ENCODE results near the gene HSPB2. TPM values are rescaled to one million over a fixed set of nuclear protein-coding genes. Genes with fewer than 3 reads are reported as not detected.

The HSPB2 gene
- total RNA-seq, 4 donors from 2014 or later, result 1.3 TPM; not detected in 3

- Histone ChIP-seq H3K36me3 (no peaks in the 10 kb centered on the region), H3K27ac (no peak overlapping the region), H3K4me3 (no peak overlapping the region), H3K27me3 (no peaks in the 10 kb centered on the region), H3K4me1 (peaks cover 0 to 35% (median 7%) of the 10 kb centered on the region in 4 donors), H3K9me3 (no peaks in the 10 kb centered on the region)
- in situ Hi-C loops (cut with MboI; ENCODE audit: low pct_ligation_motif_present in 1 of 4, low pct_unique_long_range_greater_than_20kb in 1 of 4, low sequenced_read_pairs in 3 of 4) (no loop called here), intact Hi-C loops (cut with DNase I; ENCODE audit: low total_unique reads) (no loop called here)
- TF ChIP-seq POLR2A (IDR thresholded peaks at IDR 0.05) (no peak), POLR2AphosphoS5 (IDR thresholded peaks at IDR 0.05) (no peak), EP300 (IDR thresholded peaks at IDR 0.05; ENCODE audit: low read depth) (no peak), CTCF (IDR thresholded peaks at IDR 0.05) (no peak)
- DNase-seq, result no peak
- 80 to 82% methylated on average over 1 to 2 of the region's 2 CpGs for WGBS, 2 donors (ENCODE audit: low coverage in 1 of 2)
These were observed 4.8 kb downstream of the HSPB2 start for GRCh38 chr11:111917312-111917711.

GRCh38 chr11:111917788-111918187 is 5.3 kb downstream of the HSPB2 start:
- H3K4me3 ChIP-seq, result no peak overlapping the region
- H3K9me3 ChIP-seq, result no peaks in the 10 kb centered on the region
- no peak for DNase-seq
- peak overlapping the region; percentile 78 to 88 (median 84) for H3K27ac ChIP-seq
- intact Hi-C loops (cut with DNase I; ENCODE audit: low total_unique reads), result no loop called here
- no peaks in the 10 kb centered on the region for H3K27me3 ChIP-seq
- no peaks in the 10 kb centered on the region for H3K36me3 ChIP-seq
- TF ChIP-seq CTCF (IDR thresholded peaks at IDR 0.05) (no peak), POLR2A (IDR thresholded peaks at IDR 0.05) (no peak), POLR2AphosphoS5 (IDR thresholded peaks at IDR 0.05) (no peak), EP300 (IDR thresholded peaks at IDR 0.05; ENCODE audit: low read depth) (no peak)
- peaks cover 0 to 39% (median 12%) of the 10 kb centered on the region in 4 donors for H3K4me1 ChIP-seq
- 78% methylated on average over 3 of the region's 3 CpGs; no CpG with 5 or more reads in 1 of the 2 donors for WGBS, 2 donors (ENCODE audit: low coverage in 1 of 2)
- in situ Hi-C loops (cut with MboI; ENCODE audit: low pct_ligation_motif_present in 1 of 4, low pct_unique_long_range_greater_than_20kb in 1 of 4, low sequenced_read_pairs in 3 of 4), result no loop called here

- Histone ChIP-seq H3K4me1 (peaks cover 2 to 44% (median 18%) of the 10 kb centered on the region in 4 donors), H3K4me3 (peak within 1 kb of the TSS in 3 of 4 donors; percentile 5 to 43 (median 12)), H3K9me3 (no peaks in the 10 kb centered on the region), H3K27me3 (no peaks in the 10 kb centered on the region), H3K27ac (peak within 1 kb of the TSS; percentile 78 to 88 (median 84)), H3K36me3 (no peaks in the 10 kb centered on the region)
- TF ChIP-seq CTCF (IDR thresholded peaks at IDR 0.05), result peak in 2 of 5 experiments; percentile 2 to 20
- TF ChIP-seq EP300 (IDR thresholded peaks at IDR 0.05; ENCODE audit: low read depth), result no peak
- TF ChIP-seq POLR2AphosphoS5 (IDR thresholded peaks at IDR 0.05), result peak in 2 of 3 donors; percentile 72 to 75
- peak; percentile 66 for TF ChIP-seq POLR2A (IDR thresholded peaks at IDR 0.05)
- in situ Hi-C loops (cut with MboI; ENCODE audit: low pct_ligation_motif_present in 1 of 4, low pct_unique_long_range_greater_than_20kb in 1 of 4, low sequenced_read_pairs in 3 of 4), result no loop called here
- intact Hi-C loops (cut with DNase I; ENCODE audit: low total_unique reads), result no loop called here
- 43 to 49% methylated on average over 5 to 19 of the region's 19 CpGs for WGBS, 2 donors (ENCODE audit: low coverage in 1 of 2)
- DNase-seq, result peak; percentile 81
These were observed 6.1 kb downstream of the HSPB2 start, which contains the start of gene C11orf52 for GRCh38 chr11:111918390-111919256. TSS of gene C11orf52 (plus strand) at chr11:111918913. CDS start at chr11:111918973, 60 bp downstream.

GRCh38 chr11:111920908-111921307 is 8.4 kb downstream of the HSPB2 start:
- Histone ChIP-seq H3K27ac (no peak overlapping the region), H3K4me1 (peaks cover 2 to 49% (median 22%) of the 10 kb centered on the region in 4 donors), H3K27me3 (no peaks in the 10 kb centered on the region), H3K36me3 (no peaks in the 10 kb centered on the region), H3K4me3 (no peak overlapping the region), H3K9me3 (no peaks in the 10 kb centered on the region)
- intact Hi-C loops (cut with DNase I; ENCODE audit: low total_unique reads), result no loop called here
- WGBS, 2 donors (ENCODE audit: low coverage in 1 of 2), result 45 to 48% methylated on average over 2 of the region's 2 CpGs
- in situ Hi-C loops (cut with MboI; ENCODE audit: low pct_ligation_motif_present in 1 of 4, low pct_unique_long_range_greater_than_20kb in 1 of 4, low sequenced_read_pairs in 3 of 4), result loop anchor here in 2 of 4 donors (10.0 kb wide), 2 partner anchors 46 to 64 kb away; partner anchors contain the start of genes ALG9 (in 1 of the 2), CFAP68 (in 1 of the 2) and FDXACB1 (in 1 of the 2)
- no peak for TF ChIP-seq POLR2AphosphoS5 (IDR thresholded peaks at IDR 0.05)
- no peak for TF ChIP-seq POLR2A (IDR thresholded peaks at IDR 0.05)
- TF ChIP-seq EP300 (IDR thresholded peaks at IDR 0.05; ENCODE audit: low read depth), result no peak
- DNase-seq, result no peak
